Caco-2 (cell line): ENCODE measurements around the gene ZNF219. TPM values are rescaled to one million over a fixed set of nuclear protein-coding genes. Genes with fewer than 3 reads are reported as not detected.

Source experiments
- Bru-seq: library from RNA; stranded (reverse); fragments of 400-500 nt; gene quantifications from one replicate; lab custom pipeline; 2021; lab: Mats Ljungman, UMichigan
- BruChase-seq, 2 experiments: library from RNA; stranded (reverse); fragments of 400-500 nt; gene quantifications; one replicate each; lab custom pipeline; 2021; lab: Mats Ljungman, UMichigan
- BruUV-seq: library from RNA; stranded (reverse); fragments of 400-500 nt; replicated peaks from 2 replicates; lab custom pipeline; 2021; lab: Mats Ljungman, UMichigan
- CTCF ChIA-PET: fragments of 300-600 bp; sonication (Branson Sonifier 250); formaldehyde crosslinking; loops from one replicate; lab custom pipeline; 2022; ENCODE audit warnings: antibody characterized with exemption; lab: Charles Lee
- POLR2A ChIA-PET: fragments of 300-600 bp; sonication (Branson Sonifier 250); formaldehyde crosslinking; loops from one replicate; lab custom pipeline; 2022; ENCODE audit warnings: antibody characterized with exemption; lab: Charles Lee
- DNase-seq, 2 experiments: peaks; one replicate each; pipeline versions ENCODE4 v3.0.0 to v3.0.0-alpha.2; 2020 to 2022
- H3K27me3 ChIP-seq: replicated peaks from 2 replicates; pipeline ENCODE4 v1.6.0; 2011; ENCODE audit warnings: low read length; ENCODE audit not compliant: control insufficient read depth, insufficient read depth
- H3K36me3 ChIP-seq: 2 replicates; pipeline ENCODE4 v1.5.1; 2011; ENCODE audit warnings: low read length; ENCODE audit not compliant: control insufficient read depth, insufficient read depth
- H3K4me1 ChIP-seq: fragments of 250-450 bp; sonication (Bioruptor Pico); 2 replicates; pipeline ENCODE4 v1.5.1; 2020; ENCODE audit warnings: mild to moderate bottlenecking
- H3K4me3 ChIP-seq: 2 replicates; pipeline ENCODE4 v1.5.1; 2011; ENCODE audit warnings: low read depth, mild to moderate bottlenecking, control low read depth, low read length
- H3K9me3 ChIP-seq: fragments of 250-450 bp; sonication (Bioruptor Pico); 2 replicates; pipeline ENCODE4 v1.5.1; 2020; ENCODE audit warnings: mild to moderate bottlenecking, moderate library complexity
- H3K27ac Mint-ChIP-seq: one replicate; pipeline ENCODE4 v1.8.0; 2022; ENCODE audit warnings: mixed read lengths; ENCODE audit not compliant: unreplicated experiment
- H3K27me3 Mint-ChIP-seq: one replicate; pipeline ENCODE4 v1.8.0; 2022; ENCODE audit warnings: mixed read lengths; ENCODE audit not compliant: insufficient read depth, unreplicated experiment
- H3K36me3 Mint-ChIP-seq: one replicate; pipeline ENCODE4 v1.8.0; 2022; ENCODE audit warnings: mild to moderate bottlenecking, mixed read lengths; ENCODE audit not compliant: insufficient read depth, unreplicated experiment
- H3K4me1 Mint-ChIP-seq: one replicate; pipeline ENCODE4 v1.8.0; 2022; ENCODE audit warnings: low read depth, mixed read lengths; ENCODE audit not compliant: unreplicated experiment
- H3K4me3 Mint-ChIP-seq: one replicate; pipeline ENCODE4 v1.8.0; 2022; ENCODE audit warnings: mild to moderate bottlenecking, moderate library complexity, mixed read lengths; ENCODE audit not compliant: unreplicated experiment
- H3K9me3 Mint-ChIP-seq: one replicate; pipeline ENCODE4 v1.8.0; 2022; ENCODE audit warnings: mixed read lengths; ENCODE audit not compliant: unreplicated experiment
- CTCF ChIP-seq, 2 experiments: fragments of 200-600 bp in 1 of 2; IDR thresholded peaks; 1 replicate in 1 of 2; 2 replicates in 1 of 2; pipeline versions ENCODE4 v1.5.1 to v1.8.0; 2011 to 2022; ENCODE audit warnings: antibody characterized with exemption in 1 of 2, control low read depth in 1 of 2, inconsistent platforms in 1 of 2, low read depth in 1 of 2, low read length in 1 of 2, mild to moderate bottlenecking in 1 of 2, moderate library complexity in 1 of 2; ENCODE audit not compliant: insufficient read depth in 1 of 2, severe bottlenecking in 1 of 2, unreplicated experiment in 1 of 2
- intact Hi-C: fragments of 100-400 bp; cut with micrococcal nuclease; formaldehyde crosslinking; loops from one replicate; pipeline ENCODE4 v1.10.0; 2022; ENCODE audit not compliant: unreplicated experiment
- long read RNA-seq: library from polyadenylated mRNA; stranded (forward); transcript quantifications from one replicate; pipeline ENCODE4 v2.0.0, GENCODE V29; 2022
- total RNA-seq: library from RNA; stranded (reverse); gene quantifications from 2 replicates; pipeline ENCODE4 v1.2.3, GENCODE V29; 2022

The ZNF219 gene
- total RNA-seq (34.1 and 35.2 TPM in 2 replicates), Bru-seq, nascent RNA (percentile 61 among the genes with signal in this experiment), BruChase-seq, experiment 1, labeled RNA remaining after a 2-hour chase (percentile 64 among the genes with signal in this experiment), BruChase-seq, experiment 2, labeled RNA remaining after a 6-hour chase (percentile 64 among the genes with signal in this experiment)
- long read RNA-seq, transcript ZNF219-201 (5 exons, 3,071 nt), result major isoform, 13 of 54 reads
- long read RNA-seq, partial matches to known transcripts, result 29 of 54 reads
- long read RNA-seq, other reads (novel, unspliced or antisense), result 10 of 54 reads

DNA sequence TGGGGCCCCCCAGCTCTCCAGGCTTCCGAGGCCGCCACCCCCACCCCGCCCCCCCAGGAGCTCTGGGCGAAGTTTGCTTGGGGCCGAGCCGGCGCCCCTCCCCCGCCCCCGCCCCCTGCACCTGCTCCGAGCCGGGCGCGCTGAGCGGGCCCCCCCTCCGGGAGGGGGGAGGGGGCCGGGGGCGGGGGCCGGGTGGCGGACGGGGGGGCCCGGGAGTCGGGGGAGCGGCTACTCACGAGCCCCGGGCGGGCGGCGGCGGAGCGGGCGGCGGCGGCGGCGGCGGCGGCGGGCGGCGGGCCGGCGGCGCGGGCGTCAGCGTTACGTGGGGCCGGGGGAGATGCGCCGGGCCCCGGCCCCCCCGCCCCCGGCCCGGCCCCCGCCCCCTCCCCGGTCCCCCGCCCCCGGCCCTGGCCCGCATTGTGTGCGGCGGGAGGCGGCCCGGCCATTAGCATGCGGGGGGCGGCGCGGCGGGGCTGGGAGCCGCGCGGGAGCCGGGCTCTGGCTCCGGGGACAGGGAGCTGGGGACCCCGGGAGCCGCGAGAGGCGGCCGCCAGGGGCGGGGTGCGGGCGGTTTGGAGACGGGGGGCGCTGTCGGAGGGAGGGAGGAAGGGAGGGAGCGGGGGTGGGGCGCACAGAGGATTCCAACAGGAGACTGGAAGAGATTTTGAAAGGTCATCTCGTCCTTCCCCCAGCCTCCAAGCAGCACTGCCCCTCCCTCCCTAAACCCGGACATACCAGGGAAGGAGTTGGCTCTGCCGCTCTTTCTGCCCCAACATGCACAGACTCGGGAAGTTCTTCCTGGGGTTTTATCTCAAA, at the start of gene ZNF219:
Gene ZNF219, minus strand, starts transcription at position 580 of the 816 bp plus-strand sequence. CDS start 5,064 bp downstream, outside the sequence.
- Histone ChIP-seq H3K4me3 (peak within 1 kb of the TSS; percentile 60), H3K4me1 (peaks cover 29% of the 10 kb centered on the region), H3K9me3 (no peaks in the 10 kb centered on the region), H3K27me3 (no peaks in the 10 kb centered on the region), H3K36me3 (no peaks in the 10 kb centered on the region)
- BruUV-seq, result no TSS peak
- intact Hi-C loops, result no loop called here
- ChIA-PET CTCF (interaction anchor here (0.6 to 3.1 kb wide), 4 partner anchors 27 to 1729 kb away, joined by 3 to 19 read pairs (median 6); partner anchors contain the start of gene ARHGEF40), POLR2A (no interaction called here)
- H3K9me3 Mint-ChIP-seq, result no peaks in the 10 kb centered on the region
- DNase-seq, result peak; percentile 70 to 81
- peak within 1 kb of the TSS; percentile 81 for H3K4me3 Mint-ChIP-seq
- no peaks in the 10 kb centered on the region for H3K27me3 Mint-ChIP-seq
- TF ChIP-seq CTCF (IDR thresholded peaks at IDR 0.05; ENCODE audit: insufficient read depth in 1 of 2, low read depth in 1 of 2, low read length in 1 of 2, severe bottlenecking in 1 of 2, unreplicated experiment in 1 of 2), result no peak
- peaks cover 18% of the 10 kb centered on the region for H3K36me3 Mint-ChIP-seq
- peak within 1 kb of the TSS; percentile 38 for H3K27ac Mint-ChIP-seq
- peaks cover 45% of the 10 kb centered on the region for H3K4me1 Mint-ChIP-seq

DNA sequence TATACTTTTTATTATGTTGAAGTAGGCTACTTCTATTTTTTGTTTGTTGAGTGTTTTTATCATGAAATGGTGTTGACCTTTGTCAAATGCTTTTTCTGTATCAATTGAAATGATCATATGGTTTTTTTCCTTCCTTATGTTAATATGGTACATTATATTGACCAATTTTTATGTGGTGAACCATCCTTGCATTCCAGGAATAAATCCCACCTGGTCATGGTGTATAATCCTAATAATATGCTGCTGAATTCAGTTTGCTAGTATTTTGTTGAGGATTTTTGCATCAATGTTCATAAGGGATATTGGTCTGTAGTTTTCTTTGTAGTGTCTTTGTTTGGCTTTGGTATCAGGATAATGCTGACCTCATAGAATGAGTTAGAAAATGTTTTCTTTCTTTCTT, 47.0 kb upstream of the ZNF219 start:
- CTCF ChIA-PET, result no interaction called here

More for the DNA sequence above, 47.0 kb upstream of the ZNF219 start:
- Mint-ChIP-seq H3K9me3 (peaks cover 29% of the 10 kb centered on the region), H3K4me3 (no peak overlapping the region), H3K27me3 (no peaks in the 10 kb centered on the region), H3K36me3 (no peaks in the 10 kb centered on the region), H3K27ac (no peak overlapping the region), H3K4me1 (no peaks in the 10 kb centered on the region)
- H3K36me3 ChIP-seq, result no peaks in the 10 kb centered on the region
- BruUV-seq, result no TSS peak
- peaks cover 13% of the 10 kb centered on the region for H3K9me3 ChIP-seq
- no peak overlapping the region for H3K4me3 ChIP-seq
- POLR2A ChIA-PET, result no interaction called here
- TF ChIP-seq CTCF (IDR thresholded peaks at IDR 0.05; ENCODE audit: insufficient read depth in 1 of 2, low read depth in 1 of 2, low read length in 1 of 2, severe bottlenecking in 1 of 2, unreplicated experiment in 1 of 2), result no peak
- intact Hi-C loops, result no loop called here
- H3K27me3 ChIP-seq, result no peaks in the 10 kb centered on the region
- no peak for DNase-seq
- no peaks in the 10 kb centered on the region for H3K4me1 ChIP-seq
